Measurements from ENCODE around the gene KCTD15. TPM values are rescaled to one million over a fixed set of nuclear protein-coding genes. Genes with fewer than 3 reads are reported as not detected.

KCTD15 gene
- total and polyA plus RNA-seq, 10 of the 15 experiments (the other 5 are each of a cell fraction or from before 2014, with no cell fraction given) = not detected

DNA sequence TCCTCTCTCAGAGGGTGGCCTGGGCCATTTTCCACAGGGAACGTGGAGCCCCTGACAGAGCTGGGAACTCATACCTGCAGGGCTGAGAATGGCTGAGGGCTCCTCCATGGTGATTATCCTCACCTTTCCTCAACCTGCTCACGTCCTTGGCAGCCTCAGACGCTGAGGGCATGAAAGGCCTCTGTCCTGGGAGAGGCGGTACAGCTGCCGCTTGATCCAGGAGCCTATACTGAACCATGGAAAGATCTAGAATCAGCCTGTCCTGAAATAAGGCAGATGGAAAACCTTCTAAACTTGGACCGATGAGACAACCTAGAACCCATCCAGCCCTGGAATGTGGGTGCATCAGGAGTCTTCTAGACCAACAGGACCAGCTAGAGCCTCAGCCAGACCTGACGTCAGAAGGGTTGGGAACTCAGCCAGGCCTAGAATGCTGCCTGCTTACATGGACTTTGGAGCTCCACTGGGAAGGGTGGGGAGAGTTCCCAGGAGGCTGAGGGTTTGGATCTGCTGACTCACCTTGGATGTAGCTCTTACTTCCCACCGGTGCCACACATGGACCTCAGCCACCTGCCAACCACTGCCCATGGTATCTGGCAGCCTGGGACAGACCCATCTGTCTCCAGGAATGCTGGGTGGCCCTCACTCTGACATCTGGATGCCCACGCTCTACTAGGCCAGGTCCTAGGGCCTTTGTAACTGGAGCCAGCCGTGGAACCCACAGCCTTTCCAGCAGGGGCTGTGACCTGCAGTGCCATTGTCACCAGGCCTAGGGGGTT, 7.5 kb downstream of the KCTD15 start (continued):
- TF ChIP-seq, protein P1, sequence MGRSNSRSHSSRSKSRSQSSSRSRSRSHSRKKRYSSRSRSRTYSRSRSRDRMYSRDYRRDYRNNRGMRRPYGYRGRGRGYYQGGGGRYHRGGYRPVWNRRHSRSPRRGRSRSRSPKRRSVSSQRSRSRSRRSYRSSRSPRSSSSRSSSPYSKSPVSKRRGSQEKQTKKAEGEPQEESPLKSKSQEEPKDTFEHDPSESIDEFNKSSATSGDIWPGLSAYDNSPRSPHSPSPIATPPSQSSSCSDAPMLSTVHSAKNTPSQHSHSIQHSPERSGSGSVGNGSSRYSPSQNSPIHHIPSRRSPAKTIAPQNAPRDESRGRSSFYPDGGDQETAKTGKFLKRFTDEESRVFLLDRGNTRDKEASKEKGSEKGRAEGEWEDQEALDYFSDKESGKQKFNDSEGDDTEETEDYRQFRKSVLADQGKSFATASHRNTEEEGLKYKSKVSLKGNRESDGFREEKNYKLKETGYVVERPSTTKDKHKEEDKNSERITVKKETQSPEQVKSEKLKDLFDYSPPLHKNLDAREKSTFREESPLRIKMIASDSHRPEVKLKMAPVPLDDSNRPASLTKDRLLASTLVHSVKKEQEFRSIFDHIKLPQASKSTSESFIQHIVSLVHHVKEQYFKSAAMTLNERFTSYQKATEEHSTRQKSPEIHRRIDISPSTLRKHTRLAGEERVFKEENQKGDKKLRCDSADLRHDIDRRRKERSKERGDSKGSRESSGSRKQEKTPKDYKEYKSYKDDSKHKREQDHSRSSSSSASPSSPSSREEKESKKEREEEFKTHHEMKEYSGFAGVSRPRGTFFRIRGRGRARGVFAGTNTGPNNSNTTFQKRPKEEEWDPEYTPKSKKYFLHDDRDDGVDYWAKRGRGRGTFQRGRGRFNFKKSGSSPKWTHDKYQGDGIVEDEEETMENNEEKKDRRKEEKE (IDR thresholded peaks at IDR 0.05) = no peak
- TF ChIP-seq E2F8 (IDR thresholded peaks at IDR 0.05; ENCODE audit: low read depth, partially characterized antibody) = no peak
- no peak for TF ChIP-seq PAX8 (IDR thresholded peaks at IDR 0.05)

DNA sequence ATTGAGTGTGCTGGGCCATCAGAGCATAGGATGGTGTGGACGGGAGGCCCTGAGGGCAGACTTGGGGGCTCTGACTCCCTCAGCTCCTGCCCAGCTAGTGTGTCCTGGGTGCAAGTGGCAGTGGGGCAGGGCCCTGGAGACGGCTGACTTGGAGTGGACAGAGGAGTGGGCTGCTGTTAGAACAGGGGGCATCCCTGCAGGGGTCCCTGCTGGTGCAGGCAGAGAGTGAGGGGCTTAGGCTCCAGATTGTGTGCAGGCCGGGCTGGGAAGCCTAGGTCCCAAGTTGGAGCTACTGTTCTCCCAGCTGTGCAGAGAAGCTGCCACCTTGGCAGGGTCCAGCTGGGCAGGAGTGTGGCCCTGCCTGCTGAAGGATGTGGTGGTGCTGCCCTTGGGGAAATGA, 8.6 kb downstream of the KCTD15 start:
- H3K27ac ChIP-seq (ENCODE audit: control insufficient read depth, insufficient read depth) = no peak overlapping the region
- FAIRE-seq (no peak), DNase-seq (ENCODE audit: low read depth, low spot score) (no peak), ATAC-seq (no peak)
- H3K9me3 ChIP-seq (replicated peaks; ENCODE audit: control insufficient read depth, insufficient read depth, low read length) = no peaks in the 10 kb centered on the region
- CTCF ChIA-PET = no interaction called here
- no peaks in the 10 kb centered on the region for H4K20me1 ChIP-seq (ENCODE audit: control insufficient read depth, insufficient read depth)
- WGBS (ENCODE audit: insufficient coverage, insufficient replicate concordance, low lambda C conversion rate, missing lambda C conversion rate) = 0% methylated on average over 3 of the region's 3 CpGs
- H3K79me2 ChIP-seq (ENCODE audit: control insufficient read depth, insufficient read depth, low read length) = no peaks in the 10 kb centered on the region
- H3K4me3 ChIP-seq = no peak overlapping the region
- POLR2A ChIA-PET = no interaction called here
- H3K27me3 ChIP-seq (replicated peaks in 1 of 2; ENCODE audit: control insufficient read depth in 2 of 2, insufficient read depth in 2 of 2, low read length in 1 of 2) = no peaks in the 10 kb centered on the region
- H3K9ac ChIP-seq (ENCODE audit: control insufficient read depth, insufficient read depth, low read length) = no peak overlapping the region
- no peak overlapping the region for H2AFZ ChIP-seq (ENCODE audit: control insufficient read depth, low read depth, low read length)
- intact Hi-C loops (cut with micrococcal nuclease; ENCODE audit: unreplicated experiment) = no loop called here
- H3K4me1 ChIP-seq (ENCODE audit: control insufficient read depth, insufficient read depth, low read length) = no peaks in the 10 kb centered on the region
- RAD21 ChIA-PET (ENCODE audit: unreplicated experiment) = no interaction called here
- no peaks in the 10 kb centered on the region for H3K36me3 ChIP-seq (ENCODE audit: control insufficient read depth in 2 of 2, insufficient read depth in 2 of 2, low read length in 1 of 2)
- in situ Hi-C loops (cut with MboI) = no loop called here
- BruUV-seq (replicated peaks) = no TSS peak
- SMC1A ChIA-PET (ENCODE audit: uncharacterized antibody, unreplicated experiment) = no interaction called here
- H3K4me2 ChIP-seq (ENCODE audit: control insufficient read depth, insufficient read depth) = no peak overlapping the region
- TF ChIP-seq, protein P1 (IDR thresholded peaks at IDR 0.05) = no peak
- TF ChIP-seq, protein P2, sequence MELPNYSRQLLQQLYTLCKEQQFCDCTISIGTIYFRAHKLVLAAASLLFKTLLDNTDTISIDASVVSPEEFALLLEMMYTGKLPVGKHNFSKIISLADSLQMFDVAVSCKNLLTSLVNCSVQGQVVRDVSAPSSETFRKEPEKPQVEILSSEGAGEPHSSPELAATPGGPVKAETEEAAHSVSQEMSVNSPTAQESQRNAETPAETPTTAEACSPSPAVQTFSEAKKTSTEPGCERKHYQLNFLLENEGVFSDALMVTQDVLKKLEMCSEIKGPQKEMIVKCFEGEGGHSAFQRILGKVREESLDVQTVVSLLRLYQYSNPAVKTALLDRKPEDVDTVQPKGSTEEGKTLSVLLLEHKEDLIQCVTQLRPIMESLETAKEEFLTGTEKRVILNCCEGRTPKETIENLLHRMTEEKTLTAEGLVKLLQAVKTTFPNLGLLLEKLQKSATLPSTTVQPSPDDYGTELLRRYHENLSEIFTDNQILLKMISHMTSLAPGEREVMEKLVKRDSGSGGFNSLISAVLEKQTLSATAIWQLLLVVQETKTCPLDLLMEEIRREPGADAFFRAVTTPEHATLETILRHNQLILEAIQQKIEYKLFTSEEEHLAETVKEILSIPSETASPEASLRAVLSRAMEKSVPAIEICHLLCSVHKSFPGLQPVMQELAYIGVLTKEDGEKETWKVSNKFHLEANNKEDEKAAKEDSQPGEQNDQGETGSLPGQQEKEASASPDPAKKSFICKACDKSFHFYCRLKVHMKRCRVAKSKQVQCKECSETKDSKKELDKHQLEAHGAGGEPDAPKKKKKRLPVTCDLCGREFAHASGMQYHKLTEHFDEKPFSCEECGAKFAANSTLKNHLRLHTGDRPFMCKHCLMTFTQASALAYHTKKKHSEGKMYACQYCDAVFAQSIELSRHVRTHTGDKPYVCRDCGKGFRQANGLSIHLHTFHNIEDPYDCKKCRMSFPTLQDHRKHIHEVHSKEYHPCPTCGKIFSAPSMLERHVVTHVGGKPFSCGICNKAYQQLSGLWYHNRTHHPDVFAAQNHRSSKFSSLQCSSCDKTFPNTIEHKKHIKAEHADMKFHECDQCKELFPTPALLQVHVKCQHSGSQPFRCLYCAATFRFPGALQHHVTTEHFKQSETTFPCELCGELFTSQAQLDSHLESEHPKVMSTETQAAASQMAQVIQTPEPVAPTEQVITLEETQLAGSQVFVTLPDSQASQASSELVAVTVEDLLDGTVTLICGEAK (IDR thresholded peaks at IDR 0.05; ENCODE audit: borderline replicate concordance) = no peak
- TF ChIP-seq NFYA (IDR thresholded peaks at IDR 0.05; ENCODE audit: borderline replicate concordance, low read depth, low read length) (no peak), SMAD1 (IDR thresholded peaks at IDR 0.05; ENCODE audit: low read depth, partially characterized antibody) (no peak), ZZZ3 (IDR thresholded peaks at IDR 0.05; ENCODE audit: control insufficient read depth, insufficient read length, low read depth) (no peak)

Data from GM12878 (cell line).